Lung (tissue), 12 donors: ENCODE results near the gene VPS11. TPM values are rescaled to one million over a fixed set of nuclear protein-coding genes. Genes with fewer than 3 reads are reported as not detected.
A peak's percentile ranks its signal among the peaks of the same experiment; 100 is the strongest.

Source experiments
- ATAC-seq: fragments of 200-7000 bp; cut with Tn5 transposase; one replicate; pipeline ENCODE4 v1.9.1; 2020; ENCODE audit warnings: moderate number of reproducible peaks; ENCODE audit not compliant: insufficient read depth, low FRiP score
- DNase-seq, 3 donors: peaks; one replicate each; pipeline ENCODE4 v3.0.0-alpha.2; 2013 to 2017
- H3K27ac ChIP-seq, 2 donors: one replicate each; pipeline ENCODE4 v1.5.1; 2013; ENCODE audit warnings: mild to moderate bottlenecking in 2 of 2, moderate library complexity in 2 of 2, control low read depth in 1 of 2, inconsistent platforms in 1 of 2, low read depth in 1 of 2, low read length in 1 of 2
- H3K27me3 ChIP-seq, 3 donors: one replicate each; pipeline ENCODE4 v1.5.1; 2013; ENCODE audit warnings: low read length in 2 of 3; ENCODE audit not compliant: control insufficient read depth in 3 of 3, insufficient read depth in 3 of 3
- H3K36me3 ChIP-seq, 4 donors: one replicate each; pipeline ENCODE4 v1.5.1; 2013; ENCODE audit warnings: low read length in 4 of 4, mild to moderate bottlenecking in 1 of 4, moderate library complexity in 1 of 4; ENCODE audit not compliant: control insufficient read depth in 4 of 4, insufficient read depth in 4 of 4
- H3K4me1 ChIP-seq, 5 donors: one replicate each; pipeline ENCODE4 v1.5.1; 2013; ENCODE audit warnings: low read length in 5 of 5, mild to moderate bottlenecking in 2 of 5, moderate library complexity in 1 of 5; ENCODE audit not compliant: control insufficient read depth in 5 of 5, insufficient read depth in 5 of 5
- H3K4me3 ChIP-seq: one replicate; pipeline ENCODE4 v1.5.1; 2013; ENCODE audit warnings: mild to moderate bottlenecking, control low read depth, moderate library complexity
- H3K9ac ChIP-seq, 2 donors: one replicate each; pipeline ENCODE4 v1.5.1; 2013; ENCODE audit warnings: low read length in 2 of 2, control low read depth in 1 of 2; ENCODE audit not compliant: insufficient read depth in 1 of 2
- H3K9me3 ChIP-seq, 4 donors: one replicate each; pipeline ENCODE4 v1.5.1; 2013; ENCODE audit warnings: low read length in 3 of 4, mild to moderate bottlenecking in 1 of 4, moderate library complexity in 1 of 4; ENCODE audit not compliant: control insufficient read depth in 4 of 4, insufficient read depth in 3 of 4
- WGBS, 2 donors: extraction: QIAGEN DNeasy Blood & Tissue Kit; methylation state at CpG; one replicate each; pipeline ENCODE4 v1.1.7; 2013; 5-methylcytosine and 5-hydroxymethylcytosine counted together
- polyA plus RNA-seq, 2 donors: library from polyadenylated mRNA; stranded (reverse); fragments of 200-250 nt; gene quantifications; one replicate each; pipeline ENCODE4 v1.2.1, GENCODE V29; 2013
- total RNA-seq, 2 donors: library from RNA; depleted of rRNA in 1 of 2; stranded (reverse); fragments of >200 nt in 1 of 2; gene quantifications; one replicate each; pipeline ENCODE4 v1.2.1, GENCODE V29; 2014 to 2021
- TF ChIP-seq, protein P1 (sequence below): IDR thresholded peaks from 2 replicates; pipeline ENCODE4 v1.5.1; 2012; ENCODE audit warnings: mild to moderate bottlenecking; ENCODE audit errors: control extremely low read depth, extremely low read depth
- donor health status: control.
- donor health status: control.
- donor health status: Bipolar disorder and iron deficiency.
- donor health status: healthy.
- donor health status: DM: yes; HTN: yes; CAD: no.

The VPS11 gene
- total and polyA plus RNA-seq, 4 donors: 33.8 to 56.1 (median 35.3) TPM

DNA sequence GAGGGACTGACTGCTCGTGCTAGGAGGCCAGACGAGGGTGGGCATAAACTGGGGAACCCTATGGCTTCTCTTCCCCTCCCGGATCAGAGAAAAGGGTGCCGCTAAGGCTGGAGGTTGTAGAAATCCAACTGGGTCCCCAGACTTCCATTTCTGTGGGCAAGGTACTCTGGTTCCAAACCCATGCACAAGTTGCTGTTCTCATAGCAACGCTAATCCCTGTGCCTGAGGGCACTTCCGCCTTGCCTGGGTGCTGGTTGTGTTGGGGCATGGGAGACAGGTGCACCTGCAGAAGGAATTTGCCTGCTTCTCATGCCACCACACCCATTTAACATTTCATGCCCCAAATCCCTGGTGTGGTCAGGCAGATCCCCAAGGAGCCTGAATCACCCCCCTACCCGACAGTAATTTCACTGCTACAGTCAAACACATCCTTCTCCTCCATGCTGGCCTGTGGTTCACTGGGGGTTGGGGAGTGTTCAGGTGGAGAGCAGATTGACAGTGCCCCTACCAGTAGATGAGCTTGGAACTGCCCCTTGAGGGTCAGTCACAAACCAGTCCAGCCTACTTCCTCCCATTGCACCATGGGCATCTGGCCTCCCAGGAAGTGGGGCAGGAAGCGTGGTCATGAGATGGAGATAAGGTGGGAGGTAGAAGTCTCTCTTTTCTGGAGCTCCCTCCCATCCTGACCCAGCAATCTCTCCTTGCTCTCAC, 40.7 kb downstream of the VPS11 start:
- Histone ChIP-seq H3K4me3 (peak overlapping the region; percentile 90), H3K27me3 (no peaks in the 10 kb centered on the region), H3K36me3 (peaks cover 0 to 28% (median 3%) of the 10 kb centered on the region in 4 donors), H3K4me1 (peaks cover 0 to 19% (median 16%) of the 10 kb centered on the region in 5 donors), H3K27ac (peak overlapping the region in 1 of 2 donors; percentile 90), H3K9ac (no peak overlapping the region), H3K9me3 (peaks cover 0 to 2% (median 0%) of the 10 kb centered on the region in 4 donors)
- WGBS, 2 donors: 12 to 16% methylated on average over 8 of the region's 8 CpGs
- DNase-seq (no peak), ATAC-seq (no peak)
- TF ChIP-seq, protein P1, sequence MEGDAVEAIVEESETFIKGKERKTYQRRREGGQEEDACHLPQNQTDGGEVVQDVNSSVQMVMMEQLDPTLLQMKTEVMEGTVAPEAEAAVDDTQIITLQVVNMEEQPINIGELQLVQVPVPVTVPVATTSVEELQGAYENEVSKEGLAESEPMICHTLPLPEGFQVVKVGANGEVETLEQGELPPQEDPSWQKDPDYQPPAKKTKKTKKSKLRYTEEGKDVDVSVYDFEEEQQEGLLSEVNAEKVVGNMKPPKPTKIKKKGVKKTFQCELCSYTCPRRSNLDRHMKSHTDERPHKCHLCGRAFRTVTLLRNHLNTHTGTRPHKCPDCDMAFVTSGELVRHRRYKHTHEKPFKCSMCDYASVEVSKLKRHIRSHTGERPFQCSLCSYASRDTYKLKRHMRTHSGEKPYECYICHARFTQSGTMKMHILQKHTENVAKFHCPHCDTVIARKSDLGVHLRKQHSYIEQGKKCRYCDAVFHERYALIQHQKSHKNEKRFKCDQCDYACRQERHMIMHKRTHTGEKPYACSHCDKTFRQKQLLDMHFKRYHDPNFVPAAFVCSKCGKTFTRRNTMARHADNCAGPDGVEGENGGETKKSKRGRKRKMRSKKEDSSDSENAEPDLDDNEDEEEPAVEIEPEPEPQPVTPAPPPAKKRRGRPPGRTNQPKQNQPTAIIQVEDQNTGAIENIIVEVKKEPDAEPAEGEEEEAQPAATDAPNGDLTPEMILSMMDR: no peak

DNA sequence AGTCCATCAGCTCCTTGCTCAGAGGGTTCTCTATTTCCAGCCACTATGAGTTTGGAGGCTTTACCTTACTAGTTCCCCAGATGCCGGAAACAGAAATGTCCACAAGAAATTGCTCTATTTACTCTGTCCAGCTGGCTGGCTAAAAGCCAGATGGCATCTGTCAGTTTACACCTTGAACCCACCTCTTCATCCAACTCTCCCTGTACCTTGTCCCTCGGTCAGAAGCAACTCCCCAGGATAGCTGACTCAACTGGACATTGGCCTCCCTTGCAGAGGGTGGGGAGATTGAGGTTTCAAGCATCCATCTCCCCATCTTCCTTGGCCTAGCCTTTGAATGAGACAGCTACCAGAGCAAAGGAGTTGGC, 41.2 kb downstream of the VPS11 start:
- Histone ChIP-seq H3K4me1 (peaks cover 0 to 19% (median 16%) of the 10 kb centered on the region in 5 donors), H3K27ac (peak overlapping the region in 1 of 2 donors; percentile 56), H3K36me3 (peaks cover 0 to 33% (median 4%) of the 10 kb centered on the region in 4 donors), H3K9me3 (peaks cover 0 to 2% (median 0%) of the 10 kb centered on the region in 4 donors), H3K9ac (no peak overlapping the region), H3K27me3 (no peaks in the 10 kb centered on the region), H3K4me3 (no peak overlapping the region)
- TF ChIP-seq, protein P1: no peak
- 60 to 75% methylated on average over 2 of the region's 2 CpGs for WGBS, 2 donors
- no peak for DNase-seq
- no peak for ATAC-seq

DNA sequence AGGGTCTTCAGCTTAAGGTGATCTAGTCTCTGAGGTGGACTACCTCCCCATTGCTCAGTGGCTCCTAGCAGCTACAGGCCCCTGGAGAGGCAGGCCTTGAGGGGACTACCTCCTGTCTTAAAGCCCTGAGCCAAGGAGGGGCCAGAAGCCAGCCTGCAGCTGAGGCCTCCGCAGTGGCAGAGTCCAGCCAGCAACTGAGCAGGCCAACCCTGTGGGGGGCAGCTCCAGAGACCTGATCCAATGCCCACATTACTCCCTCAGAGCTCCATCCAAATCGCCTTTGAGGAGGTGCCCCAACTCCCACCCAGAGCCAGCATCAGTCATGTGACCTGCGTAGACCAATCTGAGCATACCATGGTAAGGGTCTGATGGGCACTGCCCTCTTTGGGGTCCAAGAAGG, 42.2 kb downstream of the VPS11 start:
- no peak overlapping the region for H3K9ac ChIP-seq
- no peak for DNase-seq
- 90 to 93% methylated on average over 3 of the region's 3 CpGs for whole genome bisulfite sequencing, 2 donors

More for the DNA sequence above, 42.2 kb downstream of the VPS11 start:
- TF ChIP-seq, protein P1: no peak
- Histone ChIP-seq H3K27me3 (no peaks in the 10 kb centered on the region), H3K9me3 (no peaks in the 10 kb centered on the region), H3K27ac (no peak overlapping the region), H3K4me3 (no peak overlapping the region), H3K4me1 (peaks cover 0 to 19% (median 16%) of the 10 kb centered on the region in 5 donors), H3K36me3 (peaks cover 0 to 39% (median 5%) of the 10 kb centered on the region in 4 donors)
- no peak for ATAC-seq
